WERI-Rb-1 (cell line): ENCODE data around the gene SSBP3.

Source experiments
- DNase-seq: peaks from one replicate; pipeline ENCODE4 v3.0.0-alpha.2; 2020
- H3K27ac ChIP-seq: fragments of 250-450 bp; sonication (Bioruptor Pico); 2 replicates; pipeline ENCODE4 v1.5.1; 2020; ENCODE audit warnings: mild to moderate bottlenecking, moderate library complexity
- H3K27me3 ChIP-seq: fragments of 250-450 bp; sonication (Bioruptor Pico); 2 replicates; pipeline ENCODE4 v1.5.1; 2021; ENCODE audit warnings: mild to moderate bottlenecking, low read depth, moderate library complexity; ENCODE audit not compliant: insufficient read depth, severe bottlenecking
- H3K36me3 ChIP-seq: fragments of 250-450 bp; sonication (Bioruptor Pico); 2 replicates; pipeline ENCODE4 v1.5.1; 2020; ENCODE audit warnings: mild to moderate bottlenecking, moderate library complexity
- H3K4me3 ChIP-seq: 2 replicates; pipeline ENCODE4 v1.5.1; 2011; ENCODE audit warnings: low read depth, mild to moderate bottlenecking, control low read depth, low read length
- H3K9me3 ChIP-seq: fragments of 250-450 bp; sonication (Bioruptor Pico); 2 replicates; pipeline ENCODE4 v1.5.1; 2021; ENCODE audit warnings: mild to moderate bottlenecking, moderate library complexity; ENCODE audit not compliant: severe bottlenecking
- TF ChIP-seq, protein P1 (sequence below): IDR thresholded peaks from 2 replicates; pipeline ENCODE4 v1.5.1; 2011; ENCODE audit warnings: low read depth, mild to moderate bottlenecking, control low read depth, inconsistent platforms, low read length

SSBP3 gene

DNA sequence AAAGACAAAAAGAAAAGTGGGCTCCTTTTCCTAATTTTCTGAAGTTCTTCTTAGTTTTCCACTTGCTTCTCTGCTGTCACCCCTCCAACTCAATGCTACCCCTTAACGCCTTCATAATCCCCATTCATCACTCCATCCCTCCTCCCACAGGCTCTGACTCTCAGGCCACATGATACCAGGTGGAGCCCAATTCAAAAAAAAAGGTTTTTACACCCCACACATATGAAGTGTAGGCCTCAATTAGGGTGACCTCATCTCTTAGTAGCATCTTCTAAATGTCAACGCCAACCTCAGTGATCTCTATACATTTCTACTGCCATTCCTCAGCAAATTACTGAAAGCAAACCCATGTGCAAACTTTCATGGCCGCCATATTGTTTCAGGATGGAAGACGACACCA, 6.4 kb downstream of the SSBP3 start:
- no peaks in the 10 kb centered on the region for H3K9me3 ChIP-seq
- H3K36me3 ChIP-seq: peaks cover 98% of the 10 kb centered on the region
- H3K27ac ChIP-seq: no peak overlapping the region
- no peaks in the 10 kb centered on the region for H3K27me3 ChIP-seq
- TF ChIP-seq, protein P1, sequence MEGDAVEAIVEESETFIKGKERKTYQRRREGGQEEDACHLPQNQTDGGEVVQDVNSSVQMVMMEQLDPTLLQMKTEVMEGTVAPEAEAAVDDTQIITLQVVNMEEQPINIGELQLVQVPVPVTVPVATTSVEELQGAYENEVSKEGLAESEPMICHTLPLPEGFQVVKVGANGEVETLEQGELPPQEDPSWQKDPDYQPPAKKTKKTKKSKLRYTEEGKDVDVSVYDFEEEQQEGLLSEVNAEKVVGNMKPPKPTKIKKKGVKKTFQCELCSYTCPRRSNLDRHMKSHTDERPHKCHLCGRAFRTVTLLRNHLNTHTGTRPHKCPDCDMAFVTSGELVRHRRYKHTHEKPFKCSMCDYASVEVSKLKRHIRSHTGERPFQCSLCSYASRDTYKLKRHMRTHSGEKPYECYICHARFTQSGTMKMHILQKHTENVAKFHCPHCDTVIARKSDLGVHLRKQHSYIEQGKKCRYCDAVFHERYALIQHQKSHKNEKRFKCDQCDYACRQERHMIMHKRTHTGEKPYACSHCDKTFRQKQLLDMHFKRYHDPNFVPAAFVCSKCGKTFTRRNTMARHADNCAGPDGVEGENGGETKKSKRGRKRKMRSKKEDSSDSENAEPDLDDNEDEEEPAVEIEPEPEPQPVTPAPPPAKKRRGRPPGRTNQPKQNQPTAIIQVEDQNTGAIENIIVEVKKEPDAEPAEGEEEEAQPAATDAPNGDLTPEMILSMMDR: no peak
- no peak overlapping the region for H3K4me3 ChIP-seq
- DNase-seq: no peak

DNA sequence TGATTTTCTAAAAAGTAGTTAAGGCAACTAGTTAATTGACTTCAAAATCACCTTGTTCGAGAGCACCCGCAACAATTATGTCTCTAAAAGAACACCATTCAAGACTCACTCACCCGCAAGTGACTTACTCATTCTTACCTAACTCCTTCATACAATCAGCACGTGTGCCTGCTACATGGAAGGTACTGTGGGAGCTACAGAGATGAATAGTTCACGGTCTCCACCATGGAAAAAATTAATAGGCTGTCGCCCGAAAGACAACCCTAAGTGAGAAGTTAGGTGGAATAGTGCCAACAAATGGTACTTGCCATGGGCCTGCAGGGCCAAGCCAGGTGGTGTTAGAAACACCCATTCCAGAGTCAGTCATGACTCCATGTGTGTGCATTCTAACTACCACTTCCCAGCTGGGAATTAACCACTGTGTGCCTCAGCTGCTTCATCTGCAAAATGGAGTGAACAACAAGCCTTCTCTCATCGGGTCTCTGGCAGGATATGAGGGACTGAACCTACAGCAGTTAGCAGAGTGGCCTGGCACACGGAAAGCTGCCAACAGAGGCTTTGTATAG, 7.1 kb downstream of the SSBP3 start:
- no peak overlapping the region for H3K4me3 ChIP-seq
- no peaks in the 10 kb centered on the region for H3K27me3 ChIP-seq
- no peak overlapping the region for H3K27ac ChIP-seq
- no peaks in the 10 kb centered on the region for H3K9me3 ChIP-seq
- DNase-seq: no peak
- H3K36me3 ChIP-seq: peaks cover 95% of the 10 kb centered on the region
- TF ChIP-seq, protein P1: no peak

DNA sequence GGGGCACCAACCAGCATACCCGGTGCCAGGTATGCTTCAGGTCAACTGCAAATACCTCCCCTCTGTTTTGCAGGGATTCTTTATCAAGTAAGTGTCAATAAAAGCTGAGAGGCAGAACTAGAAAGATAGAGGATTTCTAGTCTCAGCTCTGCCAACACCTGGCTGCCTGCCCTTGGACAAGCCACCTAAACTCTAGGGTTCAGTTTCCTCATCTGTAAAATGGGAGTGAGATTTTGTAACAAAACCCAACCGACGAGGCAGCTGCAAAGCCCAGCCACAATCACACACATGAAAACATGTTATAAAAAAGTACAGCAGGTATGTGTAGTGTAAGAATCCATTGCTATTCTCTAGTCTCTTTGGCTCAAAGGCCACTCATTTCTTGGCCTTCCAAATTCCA, 8.2 kb downstream of the SSBP3 start:
- peaks cover 95% of the 10 kb centered on the region for H3K36me3 ChIP-seq
- TF ChIP-seq, protein P1: no peak
- H3K9me3 ChIP-seq: no peaks in the 10 kb centered on the region
- no peak overlapping the region for H3K4me3 ChIP-seq
- no peak overlapping the region for H3K27ac ChIP-seq
- no peaks in the 10 kb centered on the region for H3K27me3 ChIP-seq
- no peak for DNase-seq

DNA sequence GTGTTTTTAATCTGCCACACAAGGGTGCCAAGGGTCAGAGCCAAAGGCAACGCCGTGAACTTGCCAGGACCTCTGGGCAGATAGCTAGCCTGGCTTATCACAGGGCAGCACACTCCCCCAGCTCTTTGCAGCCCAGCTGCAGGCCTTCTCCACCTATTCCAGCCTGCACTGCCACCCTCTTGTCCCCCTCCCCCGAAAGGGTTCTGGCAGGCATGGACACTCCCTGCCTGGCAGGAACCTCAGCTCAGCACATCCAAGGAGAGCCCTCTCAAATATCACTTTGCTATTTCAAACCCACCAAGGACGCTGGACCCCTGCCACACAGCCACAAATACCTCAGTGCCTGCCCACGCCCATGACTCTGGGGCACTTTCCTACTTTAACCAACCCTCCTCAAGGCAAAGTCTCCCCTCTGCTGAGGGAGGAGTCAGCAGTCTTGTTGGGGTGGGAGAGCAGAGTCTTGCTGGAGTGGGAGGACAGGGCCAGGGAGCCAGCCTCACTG, 9.1 kb downstream of the SSBP3 start:
- Histone ChIP-seq H3K36me3 (peaks cover 95% of the 10 kb centered on the region), H3K27ac (no peak overlapping the region), H3K4me3 (no peak overlapping the region), H3K9me3 (no peaks in the 10 kb centered on the region), H3K27me3 (no peaks in the 10 kb centered on the region)
- TF ChIP-seq, protein P1: no peak
- no peak for DNase-seq

DNA sequence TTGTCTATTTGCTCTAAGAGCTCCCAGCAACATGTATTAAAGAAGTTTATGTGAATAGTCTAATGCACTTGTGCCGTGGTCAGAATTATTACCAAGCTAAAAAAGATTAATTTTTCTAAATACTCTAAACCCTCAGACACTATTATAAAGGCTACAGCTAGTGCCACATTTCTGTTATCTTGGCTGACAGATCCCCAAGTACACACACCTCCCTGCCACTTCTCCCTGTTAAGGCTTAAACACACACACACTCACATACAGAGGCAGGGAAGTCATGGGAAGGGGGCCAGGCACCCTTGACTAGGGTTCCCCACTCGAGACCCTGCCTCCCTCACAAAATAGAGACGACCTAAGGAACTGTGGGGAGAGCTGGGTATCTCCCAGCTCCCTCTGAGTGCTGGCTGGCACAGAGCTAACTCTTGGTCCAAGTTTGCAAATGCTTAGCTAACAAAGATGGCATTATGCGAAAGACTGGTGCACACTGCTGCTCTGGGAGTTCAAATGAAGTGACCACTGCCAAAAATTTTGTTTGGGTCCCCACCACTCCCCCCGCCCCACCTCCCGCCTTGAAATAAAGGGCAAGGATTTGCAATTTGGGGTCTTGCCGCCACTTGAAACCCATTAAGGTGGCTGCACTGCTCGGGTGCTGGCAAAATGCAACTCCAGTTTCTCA, 9.8 kb downstream of the SSBP3 start:
- H3K27me3 ChIP-seq: no peaks in the 10 kb centered on the region
- TF ChIP-seq, protein P1: no peak
- peaks cover 95% of the 10 kb centered on the region for H3K36me3 ChIP-seq
- H3K4me3 ChIP-seq: no peak overlapping the region
- DNase-seq: no peak
- H3K9me3 ChIP-seq: no peaks in the 10 kb centered on the region
- H3K27ac ChIP-seq: no peak overlapping the region
